Measurements from ENCODE around the gene TMEM121B. TPM values are rescaled to one million over a fixed set of nuclear protein-coding genes. Genes with fewer than 3 reads are reported as not detected.

TMEM121B gene
- total RNA-seq, 2 donors from 2014 or later = 0.26 TPM; not detected in 1

Other genes starting within 250 kb of the TMEM121B start
- gene GAB4, start 113.1 kb downstream of the TMEM121B start, total RNA-seq = not detected
- gene IL17RA, start 36.4 kb downstream of the TMEM121B start, total RNA-seq = 10 to 100 TPM in 1 of 2 donors, 1 to 10 TPM in 1; 8.3 to 13.8 TPM
- gene HDHD5, start 37.9 kb upstream of the TMEM121B start, total RNA-seq = 10 to 100 TPM; 22.1 to 28.7 TPM
- 1 to 10 TPM; 2.3 to 3.4 TPM for gene ADA2, start 98.1 kb upstream of the TMEM121B start, total RNA-seq
- 1 to 10 TPM; 2.6 to 3.4 TPM for gene CECR2, start 248.1 kb upstream of the TMEM121B start, total RNA-seq

Measured in body of pancreas (tissue), 2 donors.